Measurements from ENCODE around the gene MYOM3. TPM values are rescaled to one million over a fixed set of nuclear protein-coding genes. Genes with fewer than 3 reads are reported as not detected.

The MYOM3 gene
- total and polyA plus RNA-seq, 2 of the 13 experiments (the other 11 are each of a cell fraction or from before 2014, with no cell fraction given) = 5.8 to 15.3 TPM

DNA sequence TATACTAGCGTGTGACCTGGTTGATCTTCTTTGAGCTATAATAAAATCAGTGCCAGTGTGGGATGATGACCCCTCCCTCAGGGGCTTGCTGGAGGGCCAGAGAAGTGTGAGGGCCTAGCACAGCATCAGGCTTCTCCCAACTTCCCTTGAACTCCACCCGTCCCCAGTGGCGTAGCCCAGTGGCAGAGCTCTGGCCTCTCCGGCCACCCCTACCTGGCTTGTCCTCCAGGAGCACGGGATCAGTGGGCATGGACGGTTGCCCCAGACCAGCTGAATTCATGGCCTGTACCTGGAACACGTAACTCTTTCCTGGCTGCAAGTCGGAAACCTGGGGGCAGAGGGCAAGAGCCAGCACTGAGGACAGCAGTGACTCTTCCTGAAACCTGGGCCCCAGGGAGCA is 36.0 kb downstream of the MYOM3 start:
- TF ChIP-seq RARA (CRISPR knock-in tag; IDR thresholded peaks at IDR 0.05) (no peak), ZNF282 (IDR thresholded peaks at IDR 0.05; ENCODE audit: partially characterized antibody) (no peak), TEAD3 (CRISPR knock-in tag; optimal IDR thresholded peaks at IDR 0.05; ENCODE audit: borderline replicate concordance) (no peak), ZNF749 (CRISPR knock-in tag; IDR thresholded peaks at IDR 0.05; ENCODE audit: borderline replicate concordance) (no peak), SNAI1 (CRISPR knock-in tag; IDR thresholded peaks at IDR 0.05; ENCODE audit: borderline replicate concordance) (no peak), FOSL2 (CRISPR knock-in tag; IDR thresholded peaks at IDR 0.05) (no peak), NPAS2 (CRISPR knock-in tag; IDR thresholded peaks at IDR 0.05; ENCODE audit: borderline replicate concordance) (no peak), HES4 (CRISPR knock-in tag; IDR thresholded peaks at IDR 0.05; ENCODE audit: borderline replicate concordance) (no peak), ZNF619 (CRISPR knock-in tag; IDR thresholded peaks at IDR 0.05) (no peak), ZNF33A (CRISPR knock-in tag; IDR thresholded peaks at IDR 0.05; ENCODE audit: borderline replicate concordance) (no peak), ZNF160 (CRISPR knock-in tag; IDR thresholded peaks at IDR 0.05) (no peak)
- TF ChIP-seq, protein P1, sequence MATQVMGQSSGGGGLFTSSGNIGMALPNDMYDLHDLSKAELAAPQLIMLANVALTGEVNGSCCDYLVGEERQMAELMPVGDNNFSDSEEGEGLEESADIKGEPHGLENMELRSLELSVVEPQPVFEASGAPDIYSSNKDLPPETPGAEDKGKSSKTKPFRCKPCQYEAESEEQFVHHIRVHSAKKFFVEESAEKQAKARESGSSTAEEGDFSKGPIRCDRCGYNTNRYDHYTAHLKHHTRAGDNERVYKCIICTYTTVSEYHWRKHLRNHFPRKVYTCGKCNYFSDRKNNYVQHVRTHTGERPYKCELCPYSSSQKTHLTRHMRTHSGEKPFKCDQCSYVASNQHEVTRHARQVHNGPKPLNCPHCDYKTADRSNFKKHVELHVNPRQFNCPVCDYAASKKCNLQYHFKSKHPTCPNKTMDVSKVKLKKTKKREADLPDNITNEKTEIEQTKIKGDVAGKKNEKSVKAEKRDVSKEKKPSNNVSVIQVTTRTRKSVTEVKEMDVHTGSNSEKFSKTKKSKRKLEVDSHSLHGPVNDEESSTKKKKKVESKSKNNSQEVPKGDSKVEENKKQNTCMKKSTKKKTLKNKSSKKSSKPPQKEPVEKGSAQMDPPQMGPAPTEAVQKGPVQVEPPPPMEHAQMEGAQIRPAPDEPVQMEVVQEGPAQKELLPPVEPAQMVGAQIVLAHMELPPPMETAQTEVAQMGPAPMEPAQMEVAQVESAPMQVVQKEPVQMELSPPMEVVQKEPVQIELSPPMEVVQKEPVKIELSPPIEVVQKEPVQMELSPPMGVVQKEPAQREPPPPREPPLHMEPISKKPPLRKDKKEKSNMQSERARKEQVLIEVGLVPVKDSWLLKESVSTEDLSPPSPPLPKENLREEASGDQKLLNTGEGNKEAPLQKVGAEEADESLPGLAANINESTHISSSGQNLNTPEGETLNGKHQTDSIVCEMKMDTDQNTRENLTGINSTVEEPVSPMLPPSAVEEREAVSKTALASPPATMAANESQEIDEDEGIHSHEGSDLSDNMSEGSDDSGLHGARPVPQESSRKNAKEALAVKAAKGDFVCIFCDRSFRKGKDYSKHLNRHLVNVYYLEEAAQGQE (IDR thresholded peaks at IDR 0.05; ENCODE audit: borderline replicate concordance in 1 of 2, low read depth in 1 of 2, low read length in 2 of 2) = no peak
- TF ChIP-seq, protein P2, sequence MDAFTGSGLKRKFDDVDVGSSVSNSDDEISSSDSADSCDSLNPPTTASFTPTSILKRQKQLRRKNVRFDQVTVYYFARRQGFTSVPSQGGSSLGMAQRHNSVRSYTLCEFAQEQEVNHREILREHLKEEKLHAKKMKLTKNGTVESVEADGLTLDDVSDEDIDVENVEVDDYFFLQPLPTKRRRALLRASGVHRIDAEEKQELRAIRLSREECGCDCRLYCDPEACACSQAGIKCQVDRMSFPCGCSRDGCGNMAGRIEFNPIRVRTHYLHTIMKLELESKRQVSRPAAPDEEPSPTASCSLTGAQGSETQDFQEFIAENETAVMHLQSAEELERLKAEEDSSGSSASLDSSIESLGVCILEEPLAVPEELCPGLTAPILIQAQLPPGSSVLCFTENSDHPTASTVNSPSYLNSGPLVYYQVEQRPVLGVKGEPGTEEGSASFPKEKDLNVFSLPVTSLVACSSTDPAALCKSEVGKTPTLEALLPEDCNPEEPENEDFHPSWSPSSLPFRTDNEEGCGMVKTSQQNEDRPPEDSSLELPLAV (CRISPR knock-in tag; conservative IDR thresholded peaks at IDR 0.05; ENCODE audit: low read depth) = no peak
- TF ChIP-seq, protein P3, sequence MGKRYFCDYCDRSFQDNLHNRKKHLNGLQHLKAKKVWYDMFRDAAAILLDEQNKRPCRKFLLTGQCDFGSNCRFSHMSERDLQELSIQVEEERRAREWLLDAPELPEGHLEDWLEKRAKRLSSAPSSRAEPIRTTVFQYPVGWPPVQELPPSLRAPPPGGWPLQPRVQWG (CRISPR knock-in tag; IDR thresholded peaks at IDR 0.05; ENCODE audit: borderline replicate concordance, low read depth) = no peak
- TF ChIP-seq, protein P4, sequence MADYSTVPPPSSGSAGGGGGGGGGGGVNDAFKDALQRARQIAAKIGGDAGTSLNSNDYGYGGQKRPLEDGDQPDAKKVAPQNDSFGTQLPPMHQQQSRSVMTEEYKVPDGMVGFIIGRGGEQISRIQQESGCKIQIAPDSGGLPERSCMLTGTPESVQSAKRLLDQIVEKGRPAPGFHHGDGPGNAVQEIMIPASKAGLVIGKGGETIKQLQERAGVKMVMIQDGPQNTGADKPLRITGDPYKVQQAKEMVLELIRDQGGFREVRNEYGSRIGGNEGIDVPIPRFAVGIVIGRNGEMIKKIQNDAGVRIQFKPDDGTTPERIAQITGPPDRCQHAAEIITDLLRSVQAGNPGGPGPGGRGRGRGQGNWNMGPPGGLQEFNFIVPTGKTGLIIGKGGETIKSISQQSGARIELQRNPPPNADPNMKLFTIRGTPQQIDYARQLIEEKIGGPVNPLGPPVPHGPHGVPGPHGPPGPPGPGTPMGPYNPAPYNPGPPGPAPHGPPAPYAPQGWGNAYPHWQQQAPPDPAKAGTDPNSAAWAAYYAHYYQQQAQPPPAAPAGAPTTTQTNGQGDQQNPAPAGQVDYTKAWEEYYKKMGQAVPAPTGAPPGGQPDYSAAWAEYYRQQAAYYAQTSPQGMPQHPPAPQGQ (CRISPR knock-in tag; IDR thresholded peaks at IDR 0.05; ENCODE audit: borderline replicate concordance) = no peak
- TF ChIP-seq, protein P5, sequence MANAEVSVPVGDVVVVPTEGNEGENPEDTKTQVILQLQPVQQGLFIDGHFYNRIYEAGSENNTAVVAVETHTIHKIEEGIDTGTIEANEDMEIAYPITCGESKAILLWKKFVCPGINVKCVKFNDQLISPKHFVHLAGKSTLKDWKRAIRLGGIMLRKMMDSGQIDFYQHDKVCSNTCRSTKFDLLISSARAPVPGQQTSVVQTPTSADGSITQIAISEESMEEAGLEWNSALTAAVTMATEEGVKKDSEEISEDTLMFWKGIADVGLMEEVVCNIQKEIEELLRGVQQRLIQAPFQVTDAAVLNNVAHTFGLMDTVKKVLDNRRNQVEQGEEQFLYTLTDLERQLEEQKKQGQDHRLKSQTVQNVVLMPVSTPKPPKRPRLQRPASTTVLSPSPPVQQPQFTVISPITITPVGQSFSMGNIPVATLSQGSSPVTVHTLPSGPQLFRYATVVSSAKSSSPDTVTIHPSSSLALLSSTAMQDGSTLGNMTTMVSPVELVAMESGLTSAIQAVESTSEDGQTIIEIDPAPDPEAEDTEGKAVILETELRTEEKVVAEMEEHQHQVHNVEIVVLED (CRISPR knock-in tag; IDR thresholded peaks at IDR 0.05; ENCODE audit: borderline replicate concordance) = no peak
- Histone ChIP-seq H3K79me2 (ENCODE audit: insufficient read depth, low read length) (no peaks in the 10 kb centered on the region), H3K27me3 (ENCODE audit: control insufficient read depth in 1 of 2, insufficient read depth in 2 of 2, low read length in 2 of 2) (no peaks in the 10 kb centered on the region), H3K4me3 (replicated peaks in 1 of 3; ENCODE audit: insufficient read depth in 1 of 3, low read depth in 2 of 3, low read length in 3 of 3) (no peak overlapping the region), H3K9ac (ENCODE audit: insufficient read depth, low read depth, low read length) (no peak overlapping the region), H3K27ac (ENCODE audit: extremely low read length, insufficient read depth, low read length) (no peak overlapping the region), H4K20me1 (ENCODE audit: insufficient read depth, low read length) (no peaks in the 10 kb centered on the region), H2AFZ (ENCODE audit: low read length) (no peak overlapping the region), H3K36me3 (replicated peaks in 1 of 2; ENCODE audit: control insufficient read depth in 1 of 2, insufficient read depth in 2 of 2, low read length in 2 of 2) (peaks cover 3 to 5% of the 10 kb centered on the region in 2 experiments; a peak in 4 of 5 replicates), H3K4me1 (ENCODE audit: insufficient read depth, low read length) (no peaks in the 10 kb centered on the region), H3K9me3 (ENCODE audit: low read length) (no peaks in the 10 kb centered on the region), H3K4me2 (ENCODE audit: low read depth, low read length) (no peak overlapping the region)
- CTCF ChIA-PET (ENCODE audit: low intra/inter-chr PET ratio, low total read pairs) = no interaction called here
- FAIRE-seq (no peak), ATAC-seq (no peak), DNase-seq (ENCODE audit: low spot score) (no peak)
- intact Hi-C loops (cut with micrococcal nuclease; ENCODE audit: unreplicated experiment) = no loop called here
- 100% methylated on average over 5 of the region's 8 CpGs for WGBS (ENCODE audit: low lambda C conversion rate)
- POLR2A ChIA-PET = no interaction called here
- BruUV-seq (replicated peaks) = no TSS peak
- in situ Hi-C loops (cut with HindIII; ENCODE audit: extremely low pct_ligation_motif_present, low pct_unique_long_range_greater_than_20kb) = loop anchor here (10.0 kb wide), 1 partner anchor 319 kb away; no protein-coding TSS in a partner anchor

Data from HepG2 (cell line).